NCI-H226 (cell line): ENCODE measurements around the gene TPD52L1.

ENCODE experiments used
- DNase-seq: peaks from one replicate; pipeline ENCODE4 v3.0.0-alpha.2; 2015

Gene TPD52L1

GRCh38 chr6:125211352-125211751, 57.8 kb downstream of the TPD52L1 start:
- DNase-seq, result no peak

- peak; percentile 57 for DNase-seq
These were observed 58.8 kb downstream of the TPD52L1 start for GRCh38 chr6:125212377-125212776.

- DNase-seq, result no peak
These were observed 60.4 kb downstream of the TPD52L1 start for GRCh38 chr6:125213939-125214338.

GRCh38 chr6:125215252-125215819, 61.8 kb downstream of the TPD52L1 start:
- no peak for DNase-seq

GRCh38 chr6:125216015-125216414, 62.4 kb downstream of the TPD52L1 start:
- DNase-seq, result no peak

- DNase-seq, result no peak
These were observed 63.8 kb downstream of the TPD52L1 start for GRCh38 chr6:125217369-125217768.

- DNase-seq, result no peak
These were observed 64.4 kb downstream of the TPD52L1 start for GRCh38 chr6:125217992-125218391.

GRCh38 chr6:125219361-125219895, 65.9 kb downstream of the TPD52L1 start:
- no peak for DNase-seq

- DNase-seq, result no peak
These were observed 67.1 kb downstream of the TPD52L1 start for GRCh38 chr6:125220712-125221111.

- no peak for DNase-seq
These were observed 69.2 kb downstream of the TPD52L1 start for GRCh38 chr6:125222531-125223455.

GRCh38 chr6:125224231-125224861, 70.8 kb downstream of the TPD52L1 start:
- DNase-seq, result no peak

GRCh38 chr6:125227244-125227643, 73.7 kb downstream of the TPD52L1 start:
- no peak for DNase-seq

GRCh38 chr6:125228981-125229479, 75.5 kb downstream of the TPD52L1 start:
- no peak for DNase-seq

GRCh38 chr6:125230674-125231073, 77.1 kb downstream of the TPD52L1 start:
- no peak for DNase-seq

GRCh38 chr6:125231133-125231532, 77.6 kb downstream of the TPD52L1 start:
- DNase-seq, result no peak

GRCh38 chr6:125231574-125232343, 78.2 kb downstream of the TPD52L1 start:
- DNase-seq, result no peak

- no peak for DNase-seq
These were observed 78.9 kb downstream of the TPD52L1 start for GRCh38 chr6:125232466-125232865.

GRCh38 chr6:125233202-125233601, 79.6 kb downstream of the TPD52L1 start:
- peak; percentile 39 for DNase-seq

GRCh38 chr6:125236536-125237327, 83.2 kb downstream of the TPD52L1 start:
- DNase-seq, result no peak

- DNase-seq, result no peak
These were observed 84.2 kb downstream of the TPD52L1 start for GRCh38 chr6:125237764-125238163.

GRCh38 chr6:125245109-125245508, 91.5 kb downstream of the TPD52L1 start:
- no peak for DNase-seq
